Effector CD4-positive, alpha-beta T cell (primary cell): ENCODE measurements around the gene TMEM39B.
"Not testable (repeated sequence)": the region's sequence is repeated elsewhere in the genome, so short reads cannot be mapped to it uniquely, and the experiment has no call there.

Experiments used
- DNase-seq: peaks from one replicate; pipeline ENCODE4 v3.0.0-alpha.2; 2020

The TMEM39B gene

DNA sequence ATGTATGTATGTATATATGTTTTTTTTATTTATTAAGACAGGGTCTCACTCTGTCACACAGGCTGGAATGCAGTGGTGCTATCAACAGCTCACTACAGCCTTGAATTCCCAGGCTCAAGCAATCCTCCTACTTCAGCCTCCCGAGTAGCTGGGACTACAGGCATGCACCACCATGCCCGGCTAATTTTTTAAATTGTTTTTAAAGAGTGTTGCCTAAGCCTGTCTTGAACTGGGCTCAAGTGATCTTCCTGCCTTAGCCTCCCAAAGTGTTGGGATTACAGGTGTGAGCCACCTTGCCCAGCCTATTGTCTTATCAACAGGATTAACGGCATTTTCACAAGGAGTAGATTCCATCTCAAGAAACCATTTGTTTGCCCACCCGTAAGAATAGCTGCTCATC lies 40.7 kb downstream of the TMEM39B start:
- DNase-seq = not testable (repeated sequence)

DNA sequence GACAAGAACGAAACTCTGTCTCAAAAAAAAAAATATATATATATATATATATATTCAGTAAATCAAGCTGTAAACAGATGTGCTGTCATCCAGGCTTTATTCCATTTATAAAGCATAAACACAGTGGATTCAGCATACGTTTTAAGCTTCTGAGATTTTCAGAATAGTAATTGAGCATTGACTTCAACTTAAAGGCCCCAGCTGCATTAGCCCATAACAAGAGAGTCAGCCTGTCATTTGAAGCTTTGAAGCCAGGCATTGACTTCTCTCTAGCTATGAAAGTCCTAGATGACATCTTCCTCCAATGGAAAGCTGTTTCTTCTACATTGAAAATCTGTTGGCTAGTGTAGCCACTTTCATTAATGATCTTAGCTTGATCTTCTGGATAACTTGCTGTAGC lies 41.7 kb downstream of the TMEM39B start:
- DNase-seq = no peak

DNA sequence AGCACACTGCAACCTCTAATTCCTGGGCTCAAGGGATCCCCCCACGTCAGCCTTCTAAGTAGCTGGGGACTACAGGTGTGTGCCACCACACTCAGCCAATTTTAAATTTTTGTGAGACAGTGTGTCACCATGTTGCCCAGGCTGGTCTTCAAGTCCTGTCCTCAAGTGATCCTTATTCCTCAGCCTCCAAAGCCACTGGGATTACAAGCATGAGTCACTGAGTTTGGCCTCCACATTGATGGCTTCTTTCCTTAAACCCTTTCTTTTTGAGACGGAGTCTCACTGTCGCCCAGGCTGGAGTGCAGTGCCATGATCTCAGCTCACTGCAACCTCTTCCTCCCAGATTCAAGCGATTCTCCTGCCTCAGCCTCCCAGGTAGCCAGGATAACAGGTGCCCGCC lies 42.8 kb downstream of the TMEM39B start:
- DNase-seq = no peak

DNA sequence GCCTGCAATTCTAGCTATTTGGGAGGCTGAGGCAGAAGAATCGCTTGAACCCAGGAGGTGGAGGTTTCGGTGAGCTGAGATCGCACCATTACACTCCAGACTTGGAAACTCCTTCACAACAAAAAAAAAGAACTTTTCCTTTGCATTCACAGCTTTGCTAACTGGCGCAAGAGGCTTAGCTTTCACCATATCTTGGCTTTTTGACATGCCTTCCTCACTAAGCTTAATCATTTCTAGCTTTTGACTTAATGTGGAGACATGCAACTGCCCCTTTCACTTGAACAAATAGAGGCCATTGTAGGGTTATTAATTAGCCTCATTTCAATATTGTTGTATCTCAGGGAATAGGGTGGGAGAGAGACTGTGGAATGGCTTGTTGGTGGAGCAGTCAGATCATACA lies 43.8 kb downstream of the TMEM39B start:
- no peak for DNase-seq

DNA sequence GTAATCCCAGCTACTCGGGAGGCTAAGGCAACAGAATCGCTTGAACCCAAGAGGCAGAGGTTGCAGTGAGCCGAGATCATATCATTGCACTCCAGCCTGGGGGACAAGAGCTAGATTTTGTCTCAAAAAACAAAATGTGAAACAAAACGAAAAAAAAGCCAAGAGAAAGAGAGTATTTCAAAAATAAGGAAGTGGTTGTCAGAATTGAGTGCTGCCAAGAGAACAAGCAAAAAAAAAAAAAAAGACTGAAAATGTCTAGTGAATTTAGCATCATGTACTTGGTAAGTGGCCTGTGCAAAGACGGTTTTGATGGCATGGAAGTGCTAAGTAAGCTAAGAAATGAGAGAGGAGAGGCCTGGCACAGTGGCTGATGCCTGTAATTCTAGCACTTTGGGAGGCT lies 49.4 kb downstream of the TMEM39B start:
- no peak for DNase-seq

DNA sequence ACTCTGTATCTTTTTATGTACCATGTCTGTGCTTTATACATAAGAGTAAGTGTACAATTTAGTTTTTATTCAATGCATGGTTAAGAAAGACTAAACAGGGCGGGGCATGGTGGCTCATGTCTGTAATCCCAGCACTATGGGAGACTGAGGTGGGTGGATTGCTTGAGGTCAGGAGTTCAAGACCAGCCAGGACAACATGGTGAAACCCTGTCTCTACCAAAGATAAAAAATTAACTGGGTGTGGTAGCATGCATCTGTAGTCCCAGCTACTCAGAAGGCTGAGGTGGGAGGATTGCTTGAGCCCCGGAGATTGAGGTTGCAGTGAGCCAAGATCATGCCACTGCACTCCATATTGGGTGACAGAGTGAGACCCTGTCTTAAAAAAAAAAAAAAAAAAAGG lies 50.6 kb downstream of the TMEM39B start:
- not testable (repeated sequence) for DNase-seq

DNA sequence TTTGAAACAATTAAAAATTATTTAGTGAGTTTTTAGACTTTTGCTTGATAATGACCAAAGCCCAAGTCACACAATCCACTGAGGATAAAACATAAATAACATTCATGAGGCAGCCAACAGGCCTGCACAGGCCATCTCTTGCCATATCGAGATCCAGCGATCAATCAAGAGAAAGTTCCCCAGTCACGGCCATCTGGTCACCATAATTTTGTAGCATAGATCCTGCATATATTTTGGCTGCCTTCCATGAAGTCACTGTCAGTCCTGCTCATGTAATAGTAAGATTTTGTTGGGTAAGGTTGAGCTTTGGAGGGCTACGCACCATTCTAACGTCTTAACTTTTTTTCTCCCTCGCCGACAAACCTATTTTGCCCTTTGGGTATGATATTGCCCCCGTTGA lies 52.6 kb downstream of the TMEM39B start:
- DNase-seq = no peak

DNA sequence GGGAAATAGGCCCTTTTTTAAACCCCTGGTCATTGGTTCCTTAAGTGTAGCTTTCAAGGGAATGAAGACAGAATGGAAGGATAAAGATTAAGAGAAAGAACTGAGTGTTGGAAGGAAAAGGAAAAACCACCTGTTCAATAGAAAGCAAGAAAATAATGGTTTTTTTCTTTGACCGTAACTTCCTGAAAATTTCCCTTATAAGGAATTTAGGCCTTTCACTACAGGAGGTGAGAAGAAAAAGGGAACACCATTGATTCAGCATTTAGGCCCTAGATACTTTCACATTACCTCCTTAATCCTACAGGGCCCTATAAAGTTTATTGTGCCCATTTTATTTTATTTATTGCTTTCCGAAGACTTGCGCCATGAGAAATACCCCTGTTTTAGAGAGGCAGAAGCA lies 54.0 kb downstream of the TMEM39B start:
- DNase-seq = no peak

DNA sequence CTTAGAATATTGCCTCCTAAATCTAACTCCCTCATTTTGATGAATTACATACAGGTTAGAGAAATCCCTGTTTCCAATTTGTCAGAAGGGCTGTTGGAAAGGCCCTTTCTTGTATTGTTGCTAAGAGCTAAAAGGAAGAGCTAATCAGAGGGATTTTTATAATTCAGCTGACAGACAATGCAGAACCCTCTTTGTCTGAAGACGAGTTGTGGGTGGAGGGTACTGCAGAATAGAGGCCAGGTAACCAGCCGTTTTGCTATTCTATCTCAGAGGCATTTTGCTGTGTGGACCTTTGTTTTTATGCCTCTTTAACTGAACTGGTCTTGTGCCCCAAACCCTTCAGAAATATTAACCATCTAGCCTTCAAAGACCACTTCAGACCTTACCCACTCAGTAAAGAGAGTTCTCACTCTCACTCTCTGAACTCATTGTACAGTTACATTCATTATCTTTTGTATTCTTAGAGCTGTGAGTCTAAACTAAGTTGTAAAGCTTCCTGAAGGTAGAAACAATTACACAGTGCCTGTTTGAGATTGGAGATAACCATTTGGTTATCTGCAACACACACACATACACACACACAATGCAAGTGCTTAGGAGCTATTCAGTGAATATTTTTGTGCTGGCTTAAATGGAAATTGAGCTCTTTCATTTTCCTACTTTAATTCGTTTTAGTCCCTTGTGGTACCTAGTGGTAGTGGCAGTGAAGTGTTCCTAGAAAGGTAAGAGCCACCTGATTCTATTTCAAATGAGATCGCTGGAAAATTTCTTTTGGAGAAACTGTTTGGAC lies 54.9 kb downstream of the TMEM39B start:
- no peak for DNase-seq

DNA sequence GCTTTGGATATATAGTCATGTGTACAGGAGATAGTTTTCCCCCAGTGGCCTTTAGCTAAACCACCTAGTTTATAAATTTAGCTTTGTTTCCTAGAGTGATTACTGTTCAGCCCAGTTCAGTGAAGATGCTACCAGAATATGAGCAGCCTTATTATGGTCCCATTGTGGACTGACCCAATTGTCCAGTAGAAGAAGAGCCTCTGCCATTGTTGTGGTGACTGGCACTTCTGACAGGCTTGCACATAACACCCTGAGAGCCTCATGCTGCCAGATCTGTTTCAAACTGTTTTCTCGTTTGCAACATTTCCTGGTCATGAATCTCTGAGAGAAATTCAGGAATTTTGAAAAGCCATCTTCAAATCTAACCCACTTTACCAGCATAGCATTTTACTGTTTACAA lies 55.7 kb downstream of the TMEM39B start:
- no peak for DNase-seq

DNA sequence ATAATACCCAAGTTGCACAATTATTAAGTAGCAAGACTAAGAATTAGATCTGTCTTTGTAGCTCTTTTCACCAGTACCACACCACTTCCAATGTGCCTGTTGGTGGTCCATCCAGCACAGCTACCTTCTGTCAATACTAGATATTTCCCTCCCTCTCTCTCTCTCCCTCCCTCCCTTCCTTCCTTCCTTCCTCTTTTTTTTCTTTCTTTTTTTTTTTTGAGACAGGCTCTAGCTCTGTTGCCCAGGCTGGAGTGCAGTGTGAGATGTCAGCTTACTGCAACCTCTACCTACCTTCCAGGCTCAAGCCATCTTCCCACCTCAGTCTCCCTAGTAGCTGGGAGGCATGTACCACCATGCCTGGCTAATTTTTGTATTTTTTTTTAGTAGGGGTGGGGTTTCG lies 56.2 kb downstream of the TMEM39B start:
- no peak for DNase-seq

DNA sequence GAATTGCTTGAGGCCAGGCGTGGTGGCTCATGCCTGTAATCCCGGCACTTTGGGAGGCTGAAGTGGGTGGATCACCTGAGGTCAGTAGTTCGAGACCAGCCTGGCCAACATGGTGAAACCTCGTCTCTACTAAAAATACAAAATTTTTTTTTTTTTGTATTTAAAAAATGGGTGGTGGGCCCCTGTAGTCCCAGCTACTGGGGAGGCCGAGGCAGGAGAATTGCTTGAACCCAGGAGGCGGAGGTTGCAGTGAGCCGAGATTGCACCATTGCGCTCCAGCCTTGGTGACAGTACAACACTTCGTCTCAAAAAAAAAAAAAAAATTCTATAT lies 61.2 kb downstream of the TMEM39B start:
- DNase-seq = not testable (repeated sequence)

DNA sequence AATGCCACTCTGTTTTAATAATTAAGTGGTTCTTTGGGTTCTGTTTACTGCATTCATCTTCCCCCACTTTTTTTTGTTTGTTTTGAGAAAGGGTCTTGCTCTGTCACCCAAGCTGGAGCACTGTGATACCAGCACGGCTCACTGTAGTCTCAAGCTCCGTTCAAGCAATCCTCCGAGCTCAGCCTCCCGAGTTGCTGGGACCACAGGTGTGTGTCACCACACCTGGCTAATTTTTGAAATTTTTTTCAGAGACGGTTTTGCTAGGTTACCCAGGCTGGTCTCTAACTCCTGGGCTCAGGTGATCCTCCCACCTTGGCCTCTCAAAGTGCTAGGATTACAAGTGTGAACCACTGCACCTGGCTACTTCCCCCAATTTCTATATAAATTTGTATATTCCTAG lies 64.4 kb downstream of the TMEM39B start:
- DNase-seq = no peak

DNA sequence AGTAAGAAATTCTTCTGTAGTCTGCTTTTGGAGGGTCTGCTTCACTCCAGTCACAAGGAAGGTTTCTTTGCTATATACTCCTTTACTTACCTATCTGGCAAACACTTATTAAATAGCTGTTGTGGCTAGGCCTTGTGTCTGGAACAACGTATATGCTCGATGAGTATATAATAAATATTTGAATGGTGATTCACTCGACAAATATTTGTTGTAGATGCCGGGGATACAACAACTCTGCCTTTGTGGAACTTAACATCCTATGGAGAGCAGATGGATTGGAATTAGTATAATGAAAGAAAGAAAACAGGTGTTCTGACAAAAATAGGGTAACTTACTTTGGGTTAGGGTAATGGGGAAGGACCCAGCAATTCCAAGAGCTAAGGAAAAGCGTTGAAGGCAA lies 66.2 kb downstream of the TMEM39B start:
- DNase-seq = no peak

DNA sequence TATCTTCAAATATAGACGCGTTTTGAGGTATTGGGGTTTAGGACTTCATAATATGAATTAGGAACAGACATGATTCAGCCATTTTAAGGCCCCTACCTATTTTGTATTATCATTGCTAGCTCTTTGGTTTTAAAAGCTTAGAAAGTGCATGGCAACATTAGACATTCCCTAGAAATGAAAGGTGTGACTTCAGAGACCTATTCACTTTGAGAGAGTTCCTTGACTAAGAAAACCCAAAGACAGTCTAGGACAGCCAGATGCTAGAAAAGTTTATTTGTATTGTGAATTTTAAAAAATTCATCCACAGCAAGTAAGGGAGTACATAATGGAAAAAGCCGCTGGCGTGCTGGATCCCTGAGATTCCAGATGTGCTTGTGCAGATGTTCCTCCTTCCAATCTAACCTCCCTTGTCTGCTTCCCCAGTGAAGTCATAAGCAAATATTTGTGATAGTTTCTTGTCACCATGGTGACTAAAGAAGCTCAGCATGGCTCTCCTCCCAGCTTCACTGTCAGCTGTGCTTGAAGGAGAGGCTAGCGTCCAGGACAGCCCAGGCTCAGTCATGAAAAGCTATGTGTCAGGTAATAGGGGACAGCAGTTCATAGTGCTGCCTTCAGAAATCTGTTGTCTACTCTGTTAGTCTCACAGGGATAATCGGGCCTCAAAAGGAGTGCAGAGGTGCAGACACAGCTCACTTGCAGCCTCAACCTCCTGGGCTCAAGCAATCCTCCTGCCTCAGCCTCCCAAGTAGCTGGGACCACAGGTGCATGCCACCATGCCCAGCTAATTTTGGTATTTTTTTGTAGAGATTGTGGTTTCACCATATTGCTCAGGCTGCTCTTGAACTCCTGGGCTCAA lies 69.9 kb downstream of the TMEM39B start:
- DNase-seq = no peak

DNA sequence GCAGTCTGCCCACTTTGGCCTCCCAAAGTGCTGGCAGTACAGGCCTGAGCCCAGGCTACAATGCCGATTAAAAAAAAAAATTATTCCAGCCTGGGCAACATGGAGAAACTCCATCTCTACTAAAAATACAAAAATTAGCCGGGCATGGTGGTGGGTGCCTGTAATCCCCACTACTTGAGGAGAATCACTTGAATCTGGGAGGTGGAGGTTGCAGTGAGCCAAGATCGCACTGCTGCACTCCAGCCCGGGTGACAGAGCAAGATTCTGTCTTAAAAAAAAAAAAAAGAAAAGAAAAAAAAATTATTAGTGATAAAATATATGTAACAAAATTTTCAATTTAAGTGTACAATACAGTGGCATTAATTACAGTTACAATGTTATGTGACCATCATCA lies 70.6 kb downstream of the TMEM39B start:
- DNase-seq = not testable (repeated sequence)

DNA sequence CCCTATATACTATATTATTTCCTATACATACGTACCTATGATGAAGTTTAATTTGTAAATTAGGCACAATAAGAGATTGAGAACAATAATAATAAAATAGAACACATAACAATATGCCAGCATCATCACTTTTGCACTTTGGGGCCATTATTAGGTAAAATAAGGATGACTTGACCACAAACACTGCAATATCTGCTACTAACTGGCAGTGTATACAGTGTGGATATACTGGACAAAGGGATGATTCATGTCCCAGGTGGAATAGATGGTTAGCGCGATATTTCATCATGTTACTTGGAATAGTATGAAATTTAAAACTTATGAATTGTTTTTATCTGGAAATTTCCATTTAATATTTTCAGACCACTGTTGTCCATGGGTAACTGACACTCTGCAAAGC lies 71.3 kb downstream of the TMEM39B start:
- no peak for DNase-seq

DNA sequence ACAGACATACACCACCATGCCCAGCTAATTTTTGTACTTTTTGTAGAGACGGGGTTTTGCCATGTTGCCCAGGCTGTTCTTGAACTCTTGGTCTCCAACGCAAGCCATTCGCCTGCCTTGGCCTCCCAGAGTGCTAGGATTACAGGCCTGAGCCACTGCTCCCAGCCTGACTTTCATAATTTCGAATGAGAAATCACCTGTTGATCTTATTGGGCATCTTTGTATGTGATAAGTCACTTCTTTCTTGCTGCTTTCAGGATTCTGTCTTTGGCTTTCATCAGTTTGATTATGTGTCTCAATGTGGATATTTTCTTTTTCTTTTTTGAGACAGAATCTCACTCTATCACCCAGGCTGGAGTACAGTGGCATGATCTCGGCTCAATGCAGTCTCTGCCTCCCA lies 75.1 kb downstream of the TMEM39B start:
- not testable (repeated sequence) for DNase-seq

DNA sequence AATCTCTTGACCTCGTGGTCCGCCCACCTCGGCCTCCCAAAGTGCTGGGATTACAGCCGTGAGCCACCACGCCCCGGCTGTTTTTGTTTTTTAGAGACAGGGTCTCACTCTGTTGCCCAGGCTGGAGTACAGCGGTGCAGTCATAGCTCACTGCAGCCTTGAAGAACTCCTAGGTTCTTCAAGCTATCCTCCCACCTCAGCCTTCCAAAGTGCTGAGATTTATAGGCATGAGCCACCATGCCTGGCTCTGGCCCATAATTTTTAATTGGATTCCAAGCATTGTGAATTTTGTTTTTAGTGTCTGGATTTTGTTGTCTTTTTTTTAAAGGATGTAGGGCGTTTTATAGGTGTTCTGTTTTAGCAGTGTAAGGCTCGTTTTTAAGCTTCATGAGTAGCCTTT lies 78.1 kb downstream of the TMEM39B start:
- DNase-seq = no peak

DNA sequence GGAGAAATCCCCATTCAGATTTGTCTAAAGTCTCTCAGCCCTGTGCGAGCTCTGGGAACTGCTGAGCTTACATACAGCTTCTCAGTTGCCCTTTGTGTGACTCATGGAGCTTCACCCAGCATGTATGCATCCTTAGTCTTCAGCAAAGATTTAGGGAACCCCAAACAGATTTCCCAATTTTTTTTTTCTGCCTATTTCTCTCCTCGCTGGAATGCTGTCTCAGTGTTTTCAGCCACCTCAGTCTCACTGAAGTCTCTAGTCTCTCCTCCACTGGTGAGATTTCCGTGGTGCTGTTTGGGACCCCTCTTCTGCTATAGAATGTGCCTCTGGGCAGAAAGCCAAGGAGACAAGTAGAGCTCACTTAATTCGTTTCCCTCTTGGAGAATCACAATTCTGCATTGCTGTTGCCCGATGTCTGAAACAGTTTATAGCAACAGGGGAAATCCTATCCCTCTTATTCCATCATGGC lies 78.6 kb downstream of the TMEM39B start:
- no peak for DNase-seq
